WI38 (cell line): ENCODE results near the gene SDS.

Source experiments
- H3K4me3 ChIP-seq: 2 replicates; pipeline ENCODE4 v1.5.1; 2011; ENCODE audit warnings: low read depth, mild to moderate bottlenecking, control low read depth, low read length
- CTCF ChIP-seq: IDR thresholded peaks from 2 replicates; pipeline ENCODE4 v1.5.1; 2012; ENCODE audit warnings: low read depth, mild to moderate bottlenecking, control low read depth, low read length

SDS gene

GRCh38 chr12:113391650-113392337, 11.9 kb downstream of the SDS start:
- H3K4me3 ChIP-seq: no peak overlapping the region
- TF ChIP-seq CTCF: no peak

DNA sequence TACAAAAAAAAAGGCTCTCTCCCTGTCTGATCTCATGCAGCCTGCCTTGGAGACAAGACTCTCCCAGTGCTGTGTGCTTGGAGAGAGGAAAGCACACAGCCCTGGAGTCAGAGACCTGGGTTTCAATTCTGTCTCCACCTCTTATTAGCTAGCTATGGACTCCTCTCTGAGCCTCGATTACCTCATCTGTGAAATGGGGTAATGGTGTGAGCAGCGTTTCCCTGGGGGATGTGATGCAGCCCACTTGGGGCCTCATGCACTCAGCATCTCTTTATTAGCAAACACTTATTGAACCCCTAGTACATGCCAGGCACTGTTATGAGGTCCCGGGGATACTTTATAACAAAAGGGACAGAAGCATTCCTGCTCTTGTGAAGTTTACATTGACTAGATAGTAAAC, 12.5 kb downstream of the SDS start:
- H3K4me3 ChIP-seq: no peak overlapping the region
- TF ChIP-seq CTCF: no peak

GRCh38 chr12:113390064-113391043, 13.3 kb downstream of the SDS start:
- no peak overlapping the region for H3K4me3 ChIP-seq
- no peak for TF ChIP-seq CTCF

DNA sequence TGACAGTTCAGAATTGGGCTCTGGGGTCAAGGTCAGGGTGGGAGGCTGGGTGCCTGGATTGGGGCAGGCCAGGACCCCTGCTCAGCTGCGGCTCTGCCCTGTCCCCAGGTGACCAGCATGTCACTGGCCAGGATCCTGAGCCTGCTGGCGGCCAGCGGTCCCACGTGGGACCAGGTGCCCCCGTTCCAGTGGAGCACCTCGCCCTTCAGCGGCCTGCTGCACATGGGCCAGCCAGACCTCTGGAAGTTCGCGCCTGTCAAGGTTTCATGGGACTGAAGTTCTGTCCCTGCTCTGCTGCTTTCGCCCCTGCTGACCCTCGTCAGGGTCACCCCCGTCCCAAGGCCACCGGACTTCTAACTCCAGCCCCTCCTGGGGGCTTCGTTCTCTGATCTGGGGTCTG, 15.3 kb downstream of the SDS start:
- no peak for TF ChIP-seq CTCF
- no peak overlapping the region for H3K4me3 ChIP-seq

- H3K4me3 ChIP-seq: no peak overlapping the region
- no peak for TF ChIP-seq CTCF
Observed at GRCh38 chr12:113387631-113388030, 16.1 kb downstream of the SDS start.

DNA sequence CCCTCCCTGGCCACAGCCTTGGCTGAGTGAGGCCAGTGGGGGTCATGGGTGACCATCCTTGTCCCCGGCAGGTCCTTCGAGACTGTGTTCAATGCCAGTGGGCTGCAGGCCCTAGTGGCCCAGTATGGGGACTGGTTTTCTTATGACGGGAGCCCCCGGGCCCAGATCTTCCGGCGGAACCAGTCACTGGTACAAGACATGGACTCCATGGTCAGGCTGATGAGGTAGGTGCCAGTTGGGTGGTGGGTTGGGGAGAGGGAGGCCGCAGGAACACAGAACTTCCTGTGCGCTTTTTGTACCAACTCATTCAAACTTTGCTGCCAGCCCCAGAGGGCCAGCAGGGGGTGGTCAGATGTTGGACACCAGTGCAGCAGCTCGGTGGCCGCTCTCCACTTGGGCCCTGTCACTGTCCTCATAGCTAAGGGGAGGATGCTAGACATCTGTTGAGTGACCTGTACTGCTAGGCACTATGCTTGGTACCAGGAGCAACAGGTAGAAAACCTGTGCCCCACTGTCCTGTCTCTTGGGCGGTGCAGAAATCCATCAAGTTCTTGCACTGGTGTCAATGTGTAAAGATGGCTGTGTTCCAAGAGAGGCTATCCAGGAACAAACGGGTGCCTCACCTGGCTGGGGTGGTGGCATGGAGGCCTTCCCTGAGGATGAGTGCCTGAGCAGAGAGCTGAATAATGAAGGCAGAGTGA, 16.7 kb downstream of the SDS start:
- H3K4me3 ChIP-seq: no peak overlapping the region
- no peak for TF ChIP-seq CTCF
